PC-9 (cell line): Measurements from ENCODE around the gene KDM4B. TPM values are rescaled to one million over a fixed set of nuclear protein-coding genes. Genes with fewer than 3 reads are reported as not detected.

Experiments used
- BruUV-seq: library from RNA; stranded (reverse); fragments of 400-500 nt; replicated peaks from 2 replicates; lab custom pipeline; 2021; lab: Mats Ljungman, UMichigan
- CTCF ChIA-PET: fragments of 300-600 bp; sonication (Branson Sonifier 250); formaldehyde crosslinking; loops from one replicate; lab custom pipeline; 2022; ENCODE audit warnings: antibody characterized with exemption; lab: Charles Lee
- POLR2A ChIA-PET: fragments of 300-600 bp; sonication (Branson Sonifier 250); formaldehyde crosslinking; loops from one replicate; lab custom pipeline; 2022; ENCODE audit warnings: antibody characterized with exemption; ENCODE audit not compliant: unreplicated experiment; lab: Charles Lee
- DNase-seq, 2 experiments: peaks; one replicate each; pipeline versions ENCODE4 v3.0.0 to v3.0.0-alpha.2; 2015 to 2022; ENCODE audit warnings: mixed read lengths in 1 of 2
- H2AFZ ChIP-seq: fragments of 200-600 bp; sonication (generic); 2 replicates; pipeline ENCODE4 v1.8.1; 2017; ENCODE audit warnings: antibody characterized with exemption
- H3F3A ChIP-seq: fragments of 200-600 bp; sonication (generic); 2 replicates; pipeline ENCODE4 v1.8.1; 2017; ENCODE audit warnings: antibody characterized with exemption, mild to moderate bottlenecking, low read depth; ENCODE audit not compliant: insufficient read depth
- H3K27ac ChIP-seq: fragments of 200-600 bp; sonication (generic); 2 replicates; pipeline ENCODE4 v1.6.1; 2016; ENCODE audit warnings: mixed run types
- H3K27me3 ChIP-seq: fragments of 200-600 bp; sonication (generic); 2 replicates; pipeline ENCODE4 v1.6.1; 2016; ENCODE audit warnings: low read depth, mixed run types; ENCODE audit not compliant: insufficient read depth
- H3K36me3 ChIP-seq: fragments of 200-600 bp; sonication (generic); 2 replicates; pipeline ENCODE4 v1.6.1; 2016; ENCODE audit warnings: low read depth, mixed run types
- H3K4me1 ChIP-seq: fragments of 200-600 bp; sonication (generic); replicated peaks from 2 replicates; pipeline ENCODE4 v1.6.1; 2016; ENCODE audit warnings: mixed run types; ENCODE audit not compliant: insufficient read depth
- H3K4me2 ChIP-seq: fragments of 200-600 bp; sonication (generic); 2 replicates; pipeline ENCODE4 v1.6.1; 2017; ENCODE audit warnings: mixed run types
- H3K4me3 ChIP-seq: fragments of 200-600 bp; sonication (generic); 2 replicates; pipeline ENCODE4 v1.6.1; 2016; ENCODE audit warnings: mixed run types
- H3K79me2 ChIP-seq: fragments of 200-600 bp; sonication (generic); 2 replicates; pipeline ENCODE4 v1.6.1; 2017; ENCODE audit warnings: low read depth, mixed run types
- H3K9me2 ChIP-seq: fragments of 200-600 bp; sonication (generic); 2 replicates; pipeline ENCODE4 v1.8.1; 2017; ENCODE audit warnings: mild to moderate bottlenecking; ENCODE audit not compliant: insufficient read depth
- H3K9me3 ChIP-seq: fragments of 200-600 bp; sonication (generic); 2 replicates; pipeline ENCODE4 v1.8.1; 2016; ENCODE audit warnings: low read depth; ENCODE audit not compliant: insufficient read depth
- H4K20me1 ChIP-seq: fragments of 200-600 bp; sonication (generic); 2 replicates; pipeline ENCODE4 v1.8.1; 2017; ENCODE audit not compliant: insufficient read depth
- EZH2 ChIP-seq: fragments of 200-600 bp; sonication (generic); IDR thresholded peaks from 2 replicates; pipeline ENCODE4 v1.8.0; 2017; ENCODE audit warnings: antibody characterized with exemption, low read depth
- intact Hi-C: fragments of 100-400 bp; cut with micrococcal nuclease; formaldehyde crosslinking; loops from one replicate; pipeline ENCODE4 v1.10.0; 2022; ENCODE audit not compliant: unreplicated experiment
- total RNA-seq: library from RNA; stranded (reverse); gene quantifications from 2 replicates; pipeline ENCODE4 v1.2.3, GENCODE V29; 2021
- TF ChIP-seq, protein P1 (sequence below): fragments of 200-600 bp; sonication (generic); conservative IDR thresholded peaks from 2 replicates; pipeline ENCODE4 v1.6.1; 2017; ENCODE audit warnings: mixed run types, antibody characterized with exemption, mild to moderate bottlenecking, moderate library complexity

The KDM4B gene
- total RNA-seq, 1 experiment from 2014 or later = 19.5 TPM

GRCh38 chr19:5106971-5107370, 138.1 kb downstream of the KDM4B start:
- no peaks in the 10 kb centered on the region for H3F3A ChIP-seq
- H3K4me1 ChIP-seq = no peaks in the 10 kb centered on the region
- TF ChIP-seq EZH2 = no peak
- TF ChIP-seq, protein P1, sequence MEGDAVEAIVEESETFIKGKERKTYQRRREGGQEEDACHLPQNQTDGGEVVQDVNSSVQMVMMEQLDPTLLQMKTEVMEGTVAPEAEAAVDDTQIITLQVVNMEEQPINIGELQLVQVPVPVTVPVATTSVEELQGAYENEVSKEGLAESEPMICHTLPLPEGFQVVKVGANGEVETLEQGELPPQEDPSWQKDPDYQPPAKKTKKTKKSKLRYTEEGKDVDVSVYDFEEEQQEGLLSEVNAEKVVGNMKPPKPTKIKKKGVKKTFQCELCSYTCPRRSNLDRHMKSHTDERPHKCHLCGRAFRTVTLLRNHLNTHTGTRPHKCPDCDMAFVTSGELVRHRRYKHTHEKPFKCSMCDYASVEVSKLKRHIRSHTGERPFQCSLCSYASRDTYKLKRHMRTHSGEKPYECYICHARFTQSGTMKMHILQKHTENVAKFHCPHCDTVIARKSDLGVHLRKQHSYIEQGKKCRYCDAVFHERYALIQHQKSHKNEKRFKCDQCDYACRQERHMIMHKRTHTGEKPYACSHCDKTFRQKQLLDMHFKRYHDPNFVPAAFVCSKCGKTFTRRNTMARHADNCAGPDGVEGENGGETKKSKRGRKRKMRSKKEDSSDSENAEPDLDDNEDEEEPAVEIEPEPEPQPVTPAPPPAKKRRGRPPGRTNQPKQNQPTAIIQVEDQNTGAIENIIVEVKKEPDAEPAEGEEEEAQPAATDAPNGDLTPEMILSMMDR = no peak
- no TSS peak for BruUV-seq
- H3K9me2 ChIP-seq = no peaks in the 10 kb centered on the region
- H3K79me2 ChIP-seq = no peaks in the 10 kb centered on the region
- intact Hi-C loops = no loop called here
- POLR2A ChIA-PET = no interaction called here
- H3K36me3 ChIP-seq = no peaks in the 10 kb centered on the region
- no peak overlapping the region for H3K27ac ChIP-seq
- CTCF ChIA-PET = no interaction called here
- H3K9me3 ChIP-seq = no peaks in the 10 kb centered on the region
- H2AFZ ChIP-seq = no peak overlapping the region
- H4K20me1 ChIP-seq = no peaks in the 10 kb centered on the region
- no peak overlapping the region for H3K4me2 ChIP-seq
- H3K27me3 ChIP-seq = no peaks in the 10 kb centered on the region
- H3K4me3 ChIP-seq = no peak overlapping the region
- DNase-seq = no peak

DNA sequence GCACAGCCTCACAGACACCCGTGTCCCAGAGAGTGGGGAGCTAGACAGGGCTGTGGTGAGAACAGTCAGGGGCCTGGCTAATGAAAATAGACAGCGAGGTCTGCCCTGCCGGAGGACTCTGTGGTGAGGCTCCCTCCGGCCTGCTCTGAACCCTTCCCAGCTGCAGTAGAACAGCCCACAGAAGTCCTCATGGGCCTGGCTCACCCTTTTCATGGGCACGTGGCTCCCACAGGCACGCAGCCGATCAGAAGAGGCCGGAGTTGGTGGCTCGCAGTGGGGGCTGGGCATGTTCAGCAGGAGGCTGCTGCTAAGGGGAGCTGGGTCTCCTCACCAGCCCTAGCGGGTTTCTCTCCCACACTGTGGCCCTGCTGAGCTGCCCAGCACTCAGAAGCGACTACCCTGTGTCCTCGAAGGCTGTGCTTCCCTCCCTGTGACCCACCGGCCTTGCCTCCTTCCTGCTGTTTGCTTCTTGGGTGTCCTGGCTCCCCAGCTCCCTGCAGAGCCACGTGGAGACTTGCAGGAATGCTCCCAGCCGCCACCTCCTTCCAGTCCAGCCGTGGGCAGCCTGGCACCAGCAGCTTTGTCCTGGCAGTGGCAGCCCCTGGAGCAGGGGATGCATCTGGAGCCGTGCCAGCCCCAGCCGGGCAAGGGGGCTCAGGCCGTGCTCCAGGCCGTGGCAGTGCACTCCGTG, 138.7 kb downstream of the KDM4B start:
- TF ChIP-seq EZH2 = no peak
- TF ChIP-seq, protein P1 = no peak
- no peaks in the 10 kb centered on the region for H3K9me2 ChIP-seq
- H2AFZ ChIP-seq = no peak overlapping the region
- H4K20me1 ChIP-seq = no peaks in the 10 kb centered on the region
- CTCF ChIA-PET = no interaction called here
- no peak overlapping the region for H3K4me2 ChIP-seq
- no peaks in the 10 kb centered on the region for H3K27me3 ChIP-seq
- no TSS peak for BruUV-seq
- no peak overlapping the region for H3K27ac ChIP-seq
- no peak overlapping the region for H3K4me3 ChIP-seq
- H3K9me3 ChIP-seq = no peaks in the 10 kb centered on the region
- intact Hi-C loops = no loop called here
- H3F3A ChIP-seq = no peaks in the 10 kb centered on the region
- POLR2A ChIA-PET = no interaction called here
- no peaks in the 10 kb centered on the region for H3K79me2 ChIP-seq
- H3K36me3 ChIP-seq = no peaks in the 10 kb centered on the region
- H3K4me1 ChIP-seq = no peaks in the 10 kb centered on the region
- DNase-seq = no peak

DNA sequence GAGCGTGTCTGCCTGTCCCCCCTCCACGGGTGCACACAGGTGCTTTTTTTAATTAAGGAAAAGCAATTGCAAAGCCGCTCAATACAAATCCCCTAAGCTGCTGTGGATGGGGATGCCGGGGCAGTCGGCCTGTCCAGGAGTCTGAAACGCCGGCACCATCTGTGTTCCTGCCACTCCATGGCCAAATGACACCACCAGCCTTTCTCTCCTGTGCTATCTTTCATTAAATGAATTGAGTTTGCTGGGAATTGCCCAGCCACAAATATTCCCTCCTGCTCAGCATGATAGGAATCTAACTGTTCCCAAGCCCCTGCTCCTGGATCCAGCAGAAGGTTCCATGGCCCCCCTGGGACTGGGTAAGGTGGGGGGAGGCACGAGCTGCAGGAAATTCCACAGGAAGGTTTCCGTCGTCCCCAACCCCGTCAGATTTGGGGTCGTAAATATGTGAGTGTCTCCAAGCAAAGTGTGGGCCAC, 139.2 kb downstream of the KDM4B start:
- Histone ChIP-seq H3K27me3 (no peaks in the 10 kb centered on the region), H3K4me2 (no peak overlapping the region), H3K36me3 (no peaks in the 10 kb centered on the region), H4K20me1 (no peaks in the 10 kb centered on the region), H3K9me2 (no peaks in the 10 kb centered on the region), H3F3A (no peaks in the 10 kb centered on the region), H3K4me1 (no peaks in the 10 kb centered on the region), H3K79me2 (no peaks in the 10 kb centered on the region), H3K9me3 (no peaks in the 10 kb centered on the region), H3K4me3 (no peak overlapping the region), H2AFZ (no peak overlapping the region), H3K27ac (no peak overlapping the region)
- ChIA-PET POLR2A (no interaction called here), CTCF (no interaction called here)
- intact Hi-C loops = no loop called here
- TF ChIP-seq, protein P1 = no peak
- TF ChIP-seq EZH2 = no peak
- no peak for DNase-seq
- no TSS peak for BruUV-seq
